Kidney (tissue), 14 donors: Measurements from ENCODE around the gene MED29. TPM values are rescaled to one million over a fixed set of nuclear protein-coding genes. Genes with fewer than 3 reads are reported as not detected.

Source experiments
- DNase-seq, 5 donors: peaks; one replicate each; pipeline ENCODE4 v3.0.0-alpha.2; 2013 to 2020
- FAIRE-seq: peaks from 2 replicates; lab custom pipeline; 2012; peaks lifted over from hg19 to GRCh38; lab: Jason Lieb, UNC
- H3K27ac ChIP-seq, 2 donors: one replicate each; pipeline ENCODE4 v1.7.0; 2013; ENCODE audit warnings: low read depth in 2 of 2, low read length in 2 of 2, inconsistent platforms in 1 of 2
- H3K27me3 ChIP-seq: one replicate; pipeline ENCODE4 v1.7.1; 2013; ENCODE audit warnings: low read length, inconsistent platforms; ENCODE audit not compliant: control insufficient read depth, insufficient read depth
- H3K36me3 ChIP-seq, 3 donors: one replicate each; pipeline versions ENCODE4 v1.7.0 to v1.7.1; 2013; ENCODE audit warnings: low read length in 3 of 3, control low read depth in 1 of 3, inconsistent platforms in 1 of 3; ENCODE audit not compliant: insufficient read depth in 3 of 3, control insufficient read depth in 2 of 3
- H3K4me1 ChIP-seq, 3 donors: one replicate each; pipeline versions ENCODE4 v1.7.0 to v1.7.1; 2013; ENCODE audit warnings: low read length in 3 of 3, inconsistent platforms in 1 of 3, low read depth in 1 of 3; ENCODE audit not compliant: control insufficient read depth in 2 of 3, insufficient read depth in 2 of 3
- H3K4me3 ChIP-seq, 3 donors: one replicate each; pipeline versions ENCODE4 v1.7.0 to v1.8.1; 2013; ENCODE audit warnings: low read length in 3 of 3, control low read depth in 1 of 3, inconsistent platforms in 1 of 3
- H3K9ac ChIP-seq, 3 donors: one replicate each; pipeline versions ENCODE4 v1.7.0 to v1.7.1; 2013; ENCODE audit warnings: low read length in 3 of 3, control low read depth in 1 of 3, inconsistent platforms in 1 of 3
- H3K9me3 ChIP-seq, 3 donors: one replicate each; pipeline versions ENCODE4 v1.7.0 to v1.7.1; 2013; ENCODE audit warnings: low read length in 3 of 3, control low read depth in 1 of 3, inconsistent platforms in 1 of 3; ENCODE audit not compliant: control insufficient read depth in 2 of 3, insufficient read depth in 1 of 3
- CTCF ChIP-seq: IDR thresholded peaks from 3 replicates; pipeline ENCODE4 v1.5.1; 2012; ENCODE audit warnings: mild to moderate bottlenecking, moderate library complexity, borderline replicate concordance; ENCODE audit not compliant: insufficient read depth; ENCODE audit errors: extremely low read depth
- intact Hi-C: fragments of 100-400 bp; cut with DNase I; formaldehyde crosslinking; loops from one replicate; pipeline ENCODE4 v1.11.1; 2022
- polyA plus RNA-seq: library from polyadenylated mRNA; stranded (reverse); fragments of 350-450 nt; fragmentation: Illumina TruSeq; extraction: RNeasy Lipid Tissue Mini Kit (QIAGEN cat#74804); gene quantifications from one replicate; pipeline ENCODE4 v1.2.3, GENCODE V29; 2014; ENCODE audit warnings: low read depth, low replicate concordance; ENCODE audit not compliant: insufficient read depth
- total RNA-seq: library from RNA; stranded (reverse); fragmentation: NEBNext Ultra II Directional; extraction: Animal tissue kit (Norgen Biotek cat#: 25700); gene quantifications from one replicate; pipeline ENCODE4 v1.2.1, GENCODE V29; 2021
- donor health status: control.
- donor health status: control.
- donor health status: control.
- donor health status: control.
- donor health status: control.
- donor health status: DM: yes; HTN: yes; CAD: no.
- donor health status: Normal renal cell carcinoma (clear cell type).

MED29 gene
- total and polyA plus RNA-seq, 2 donors from 2014 or later: 32.4 to 50.4 TPM

GRCh38 chr19:39399668-39400050 lies 8.5 kb downstream of the MED29 start:
- intact Hi-C loops: no loop called here

GRCh38 chr19:39400061-39400460 lies 8.9 kb downstream of the MED29 start:
- Histone ChIP-seq H3K4me1 (peaks cover 3 to 37% (median 25%) of the 10 kb centered on the region in 3 donors), H3K27me3 (no peaks in the 10 kb centered on the region), H3K27ac (peak overlapping the region in 1 of 2 donors; percentile 17)

More at GRCh38 chr19:39399668-39400050, 8.5 kb downstream of the MED29 start:
- Histone ChIP-seq H3K27ac (peak overlapping the region in 1 of 2 donors; percentile 17), H3K4me1 (peaks cover 3 to 37% (median 25%) of the 10 kb centered on the region in 3 donors), H3K36me3 (peaks cover 0 to 3% (median 2%) of the 10 kb centered on the region in 3 donors), H3K27me3 (no peaks in the 10 kb centered on the region), H3K9me3 (no peaks in the 10 kb centered on the region), H3K4me3 (no peak overlapping the region), H3K9ac (no peak overlapping the region)
- FAIRE-seq (no peak), DNase-seq (peak in 1 of 5 donors; percentile 45)
- no peak for TF ChIP-seq CTCF

GRCh38 chr19:39401070-39401548 lies 9.9 kb downstream of the MED29 start:
- DNase-seq: peak in 1 of 5 donors; percentile 77
- no peaks in the 10 kb centered on the region for H3K9me3 ChIP-seq
- TF ChIP-seq CTCF: no peak
- intact Hi-C loops: no loop called here
- peak overlapping the region in 1 of 3 donors; percentile 94 for H3K9ac ChIP-seq
- H3K4me3 ChIP-seq: peak overlapping the region in 2 of 3 donors; percentile 1 to 40
- H3K27ac ChIP-seq: peak overlapping the region; percentile 97 to 99
- H3K27me3 ChIP-seq: no peaks in the 10 kb centered on the region
- peaks cover 3 to 37% (median 28%) of the 10 kb centered on the region in 3 donors for H3K4me1 ChIP-seq
- no peak for FAIRE-seq
- H3K36me3 ChIP-seq: peaks cover 0 to 3% (median 0%) of the 10 kb centered on the region in 3 donors

More at GRCh38 chr19:39400061-39400460, 8.9 kb downstream of the MED29 start:
- Histone ChIP-seq H3K4me3 (no peak overlapping the region), H3K9ac (no peak overlapping the region), H3K9me3 (no peaks in the 10 kb centered on the region), H3K36me3 (peaks cover 0 to 3% (median 2%) of the 10 kb centered on the region in 3 donors)
- peak in 1 of 5 donors; percentile 41 for DNase-seq
- no peak for TF ChIP-seq CTCF
- FAIRE-seq: no peak
- intact Hi-C loops: no loop called here
